H1 (cell line): Measurements from ENCODE around the gene KRTAP2-4. TPM values are rescaled to one million over a fixed set of nuclear protein-coding genes. Genes with fewer than 3 reads are reported as not detected.

Source experiments
- CTCF ChIA-PET: fragments of 300-600 bp; sonication (Branson Sonifier 250); formaldehyde crosslinking; loops from one replicate; lab custom pipeline; 2021; ENCODE audit not compliant: partially characterized antibody; lab: Charles Lee
- POLR2A ChIA-PET: fragments of 300-600 bp; sonication (Branson Sonifier 250); formaldehyde crosslinking; loops from one replicate; lab custom pipeline; 2021; ENCODE audit warnings: inconsistent platforms; ENCODE audit not compliant: partially characterized antibody; lab: Charles Lee
- DNase-seq, 2 experiments: peaks; one replicate each; pipeline versions ENCODE4 v3.0.0 to v3.0.0-alpha.2; 2010 to 2022; ENCODE audit warnings: low spot score in 2 of 2, low read depth in 1 of 2, mixed read lengths in 1 of 2
- FAIRE-seq: peaks from 2 replicates; lab custom pipeline; 2011; peaks lifted over from hg19 to GRCh38; lab: Jason Lieb, UNC
- H2AFZ ChIP-seq: 2 replicates; pipeline ENCODE4 v1.8.1; 2012; ENCODE audit warnings: low read length, inconsistent platforms
- H2AK5ac ChIP-seq: 2 replicates; pipeline ENCODE4 v1.6.1; 2013; ENCODE audit warnings: low read depth, low read length
- H2BK120ac ChIP-seq: replicated peaks from 2 replicates; pipeline ENCODE3; 2013; ENCODE audit warnings: low read depth, low read length, inconsistent platforms
- H2BK12ac ChIP-seq: 2 replicates; pipeline ENCODE4 v1.6.1; 2013; ENCODE audit warnings: low read depth, low read length
- H2BK15ac ChIP-seq: 2 replicates; pipeline ENCODE4 v1.6.1; 2013; ENCODE audit warnings: low read length
- H2BK20ac ChIP-seq: 2 replicates; pipeline ENCODE4 v1.6.1; 2013; ENCODE audit warnings: low read length
- H2BK5ac ChIP-seq: 2 replicates; pipeline ENCODE4 v1.6.1; 2013; ENCODE audit warnings: low read depth, low read length
- H3K14ac ChIP-seq: 2 replicates; pipeline ENCODE4 v1.6.1; 2013; ENCODE audit warnings: inconsistent platforms; ENCODE audit not compliant: insufficient read length
- H3K18ac ChIP-seq: 2 replicates; pipeline ENCODE4 v1.6.1; 2013; ENCODE audit warnings: low read length; ENCODE audit errors: extremely low read depth
- H3K23ac ChIP-seq: 2 replicates; pipeline ENCODE4 v1.6.1; 2013; ENCODE audit warnings: inconsistent platforms; ENCODE audit not compliant: insufficient read length
- H3K23me2 ChIP-seq: 2 replicates; pipeline ENCODE4 v1.6.1; 2013; ENCODE audit warnings: low read depth, low read length
- H3K27ac ChIP-seq: 2 replicates; pipeline ENCODE4 v1.6.1; 2011; ENCODE audit warnings: low read depth, low read length, inconsistent platforms
- H3K27me3 ChIP-seq, 4 experiments: replicated peaks in 1 of 4; 1 replicate in 1 of 4; 2 replicates in 3 of 4; pipeline versions ENCODE4 v1.6.1 to v1.8.1; 2011 to 2013; ENCODE audit warnings: low read length in 3 of 4, mild to moderate bottlenecking in 3 of 4, inconsistent platforms in 2 of 4, mixed read lengths in 2 of 4, moderate library complexity in 1 of 4; ENCODE audit not compliant: control insufficient read depth in 3 of 4, insufficient read depth in 3 of 4; ENCODE audit errors: extremely low read depth in 1 of 4
- H3K36me3 ChIP-seq, 4 experiments: 2 replicates each; pipeline versions ENCODE4 v1.6.1 to v1.8.1; 2011 to 2013; ENCODE audit warnings: mild to moderate bottlenecking in 4 of 4, low read length in 3 of 4, moderate library complexity in 2 of 4, control low read depth in 1 of 4, inconsistent platforms in 1 of 4; ENCODE audit not compliant: insufficient read depth in 4 of 4, control insufficient read depth in 2 of 4
- H3K4ac ChIP-seq: replicated peaks from 2 replicates; pipeline ENCODE3; 2013; ENCODE audit warnings: low read length, low read depth, mixed read lengths, inconsistent platforms; ENCODE audit not compliant: insufficient read length
- H3K4me1 ChIP-seq, 4 experiments: replicated peaks in 1 of 4; 1 replicate in 1 of 4; 2 replicates in 3 of 4; pipeline versions ENCODE4 v1.6.1 to v1.8.1; 2011 to 2013; ENCODE audit warnings: low read length in 3 of 4, inconsistent platforms in 2 of 4, mixed read lengths in 1 of 4; ENCODE audit not compliant: insufficient read depth in 4 of 4, control insufficient read depth in 3 of 4
- H3K4me2 ChIP-seq, 2 experiments: 2 replicates each; pipeline versions ENCODE4 v1.6.1 to v1.8.1; 2011 to 2013; ENCODE audit warnings: low read depth in 2 of 2, low read length in 2 of 2, control low read depth in 1 of 2, inconsistent platforms in 1 of 2, mild to moderate bottlenecking in 1 of 2; ENCODE audit not compliant: insufficient read depth in 1 of 2
- H3K4me3 ChIP-seq, 4 experiments: fragments of 200-600, 300-600 bp in 1 of 4; sonication (generic), shearing (Covaris generic), sonication (Bioruptor Twin) in 1 of 4; 2 replicates each; pipeline versions ENCODE4 v1.5.1 to v1.8.1; 2011 to 2016; ENCODE audit warnings: low read length in 4 of 4, low read depth in 3 of 4, control low read depth in 2 of 4, inconsistent platforms in 2 of 4, mild to moderate bottlenecking in 2 of 4, mixed read lengths in 1 of 4, moderate library complexity in 1 of 4; ENCODE audit not compliant: insufficient read depth in 2 of 4; ENCODE audit errors: extremely low read depth in 1 of 4
- H3K56ac ChIP-seq: replicated peaks from 2 replicates; pipeline ENCODE3; 2013; ENCODE audit warnings: low read depth, mild to moderate bottlenecking, mixed read lengths, low read length, inconsistent platforms; ENCODE audit not compliant: insufficient read length
- H3K79me1 ChIP-seq: 2 replicates; pipeline ENCODE4 v1.6.1; 2013; ENCODE audit warnings: low read depth, low read length, control low read depth
- H3K79me2 ChIP-seq, 2 experiments: 2 replicates each; pipeline versions ENCODE4 v1.6.1 to v1.8.1; 2012 to 2013; ENCODE audit warnings: low read length in 2 of 2, mild to moderate bottlenecking in 2 of 2, inconsistent platforms in 1 of 2; ENCODE audit not compliant: insufficient read depth in 2 of 2, control insufficient read depth in 1 of 2
- H3K9ac ChIP-seq, 4 experiments: replicated peaks in 1 of 4; 1 replicate in 1 of 4; 2 replicates in 3 of 4; pipeline versions ENCODE4 v1.6.1 to v1.8.1; 2011 to 2013; ENCODE audit warnings: low read depth in 3 of 4, low read length in 3 of 4, control low read depth in 2 of 4, mild to moderate bottlenecking in 2 of 4, moderate library complexity in 2 of 4, inconsistent platforms in 1 of 4; ENCODE audit errors: extremely low read depth in 1 of 4
- H3K9me3 ChIP-seq, 2 experiments: 2 replicates each; pipeline versions ENCODE4 v1.6.1 to v1.8.1; 2012 to 2013; ENCODE audit warnings: mild to moderate bottlenecking in 2 of 2, moderate library complexity in 2 of 2, control low read depth in 1 of 2, inconsistent platforms in 1 of 2, low read depth in 1 of 2, low read length in 1 of 2, mixed read lengths in 1 of 2; ENCODE audit not compliant: insufficient read depth in 2 of 2
- H4K20me1 ChIP-seq, 2 experiments: replicated peaks in 1 of 2; 2 replicates each; pipeline versions ENCODE3 to v1.8.1; 2011 to 2013; ENCODE audit warnings: inconsistent platforms in 2 of 2, low read length in 2 of 2, mild to moderate bottlenecking in 1 of 2; ENCODE audit not compliant: insufficient read depth in 2 of 2, control insufficient read depth in 1 of 2
- H4K5ac ChIP-seq: 2 replicates; pipeline ENCODE4 v1.6.1; 2013; ENCODE audit warnings: low read length, low read depth, mixed read lengths, inconsistent platforms; ENCODE audit not compliant: insufficient read length
- H4K8ac ChIP-seq: 2 replicates; pipeline ENCODE4 v1.8.0; 2013; ENCODE audit warnings: mild to moderate bottlenecking, moderate library complexity, low read length, inconsistent platforms; ENCODE audit not compliant: insufficient read depth; ENCODE audit errors: extremely low read depth
- H4K91ac ChIP-seq: replicated peaks from 2 replicates; pipeline ENCODE3; 2013; ENCODE audit warnings: low read length, mixed read lengths, inconsistent platforms; ENCODE audit not compliant: insufficient read length
- BCL11A ChIP-seq, 2 experiments: IDR thresholded peaks; one replicate each; pipeline ENCODE4 v1.6.1; 2011; ENCODE audit warnings: low read depth in 2 of 2, low read length in 2 of 2, mild to moderate bottlenecking in 2 of 2
- CHD1 ChIP-seq: IDR thresholded peaks from 2 replicates; pipeline ENCODE4 v1.6.1; 2012; ENCODE audit warnings: low read depth, low read length, improper control_type of control experiment
- CTCF ChIP-seq, 3 experiments: IDR thresholded peaks; 1 replicate in 2 of 3; 2 replicates in 1 of 3; pipeline versions ENCODE4 v1.5.1 to v1.6.1; 2011; ENCODE audit warnings: low read length in 3 of 3, mild to moderate bottlenecking in 3 of 3, inconsistent platforms in 2 of 3, low read depth in 1 of 3, moderate library complexity in 1 of 3; ENCODE audit not compliant: insufficient read depth in 1 of 3; ENCODE audit errors: control extremely low read depth in 1 of 3
- EP300 ChIP-seq, 2 experiments: IDR thresholded peaks; 1 replicate in 1 of 2; 2 replicates in 1 of 2; pipeline ENCODE4 v1.6.1; 2011 to 2012; ENCODE audit warnings: low read depth in 2 of 2, low read length in 2 of 2, mild to moderate bottlenecking in 2 of 2, borderline replicate concordance in 1 of 2, inconsistent platforms in 1 of 2, moderate library complexity in 1 of 2
- GABPA ChIP-seq: IDR thresholded peaks from 2 replicates; pipeline ENCODE4 v1.6.1; 2011; ENCODE audit warnings: mild to moderate bottlenecking, low read length, moderate library complexity, borderline replicate concordance; ENCODE audit not compliant: insufficient read depth
- KDM1A ChIP-seq: fragments of 200-600, 300-600 bp; sonication (generic); IDR thresholded peaks from 2 replicates; pipeline ENCODE4 v1.7.1; 2016; ENCODE audit warnings: mild to moderate bottlenecking, low read length, borderline replicate concordance
- TAF1 ChIP-seq: IDR thresholded peaks from 2 replicates; pipeline ENCODE4 v1.6.1; 2011; ENCODE audit warnings: mild to moderate bottlenecking, low read depth, low read length
- whole genome bisulfite sequencing, 2 experiments: shearing (Covaris generic) in 1 of 2; methylation state at CpG; one replicate each; pipeline versions ENCODE4 v1.1.6 to v1.1.7; 2013 to 2015; ENCODE audit warnings: low lambda C conversion rate in 2 of 2, mixed read lengths in 2 of 2, inconsistent platforms in 1 of 2, low coverage in 1 of 2, missing lambda C conversion rate in 1 of 2; ENCODE audit not compliant: insufficient replicate concordance in 2 of 2, insufficient coverage in 1 of 2, insufficient read length in 1 of 2; ENCODE audit errors: extremely low coverage in 1 of 2, missing lambda C conversion rate in 1 of 2; 5-methylcytosine and 5-hydroxymethylcytosine counted together
- long read RNA-seq, 2 experiments: library from RNA in 1 of 2; library from capped mRNA in 1 of 2; stranded (forward); transcript quantifications; one replicate each; pipeline ENCODE4 v2.0.0, GENCODE V29; 2021; ENCODE audit warnings: inconsistent platforms in 1 of 2
- polyA minus RNA-seq, 3 experiments: library from RNA; depleted of rRNA, polyadenylated mRNA; stranded (reverse); fragments of >200 nt; gene quantifications; 1 replicate in 2 of 3; 2 replicates in 1 of 3; pipeline ENCODE4 v1.2.3, GENCODE V29; 2011
- polyA plus RNA-seq, 7 experiments: library from polyadenylated mRNA; depleted of rRNA in 3 of 7; stranded (reverse) in 5 of 7; unstranded in 2 of 7; fragments of >200 nt in 5 of 7; fragments of 200-250 nt in 2 of 7; gene quantifications; 1 replicate in 5 of 7; 2 replicates in 1 of 7; 4 replicates in 1 of 7; pipeline versions ENCODE4 v1.2.1 to v1.2.3, GENCODE V29; 2011 to 2013; ENCODE audit warnings: missing spikeins in 2 of 7, mixed read lengths in 2 of 7
- total RNA-seq: library from RNA; stranded (reverse); fragmentation: NEBNext Ultra II Directional; extraction: Animal tissue kit (Norgen Biotek cat#: 25700); gene quantifications from 2 replicates; pipeline ENCODE4 v1.2.1, GENCODE V29; 2021

The KRTAP2-4 gene
- total RNA-seq, result not detected in 2 replicates
- polyA plus RNA-seq (2011; rRNA removed), result not detected in 2 replicates
- not detected for polyA plus RNA-seq (2011; cell fraction: cytosol; rRNA removed)
- polyA plus RNA-seq (2011; cell fraction: nucleus; rRNA removed), result not detected
- not detected in 4 replicates for polyA plus RNA-seq (2012, experiment 1 of 2)
- not detected for polyA plus RNA-seq (2012, experiment 2 of 2)
- polyA plus RNA-seq (2013, experiment 1 of 2), result not detected
- polyA plus RNA-seq (2013, experiment 2 of 2), result not detected
- not detected in 2 replicates for polyA minus RNA-seq (2011; rRNA and poly(A)+ RNA removed)
- not detected for polyA minus RNA-seq (2011; cell fraction: cytosol; rRNA and poly(A)+ RNA removed)
- not detected for polyA minus RNA-seq (2011; cell fraction: nucleus; rRNA and poly(A)+ RNA removed)
- long read RNA-seq, experiment 1, result 0 reads
- long read RNA-seq, experiment 2, result 0 reads

- Histone ChIP-seq H3K9me3 (no peaks in the 10 kb centered on the region), H2BK20ac (no peak within 1 kb of the TSS), H3K27ac (no peak within 1 kb of the TSS), H3K79me1 (no peaks in the 10 kb centered on the region), H2BK5ac (no peak within 1 kb of the TSS), H4K8ac (no peak within 1 kb of the TSS), H4K5ac (no peak within 1 kb of the TSS), H4K20me1 (no peaks in the 10 kb centered on the region), H3K18ac (no peak within 1 kb of the TSS), H3K4me2 (no peak within 1 kb of the TSS), H3K4me1 (no peaks in the 10 kb centered on the region), H3K9ac (no peak within 1 kb of the TSS), H2AFZ (no peak within 1 kb of the TSS), H2BK15ac (no peak within 1 kb of the TSS), H3K23me2 (no peaks in the 10 kb centered on the region), H3K56ac (no peak within 1 kb of the TSS), H2AK5ac (no peak within 1 kb of the TSS), H4K91ac (no peak within 1 kb of the TSS), H3K14ac (no peak within 1 kb of the TSS), H2BK120ac (no peak within 1 kb of the TSS), H2BK12ac (no peak within 1 kb of the TSS), H3K36me3 (no peaks in the 10 kb centered on the region), H3K4me3 (no peak within 1 kb of the TSS), H3K79me2 (no peaks in the 10 kb centered on the region), H3K27me3 (no peaks in the 10 kb centered on the region), H3K4ac (no peak within 1 kb of the TSS), H3K23ac (no peak within 1 kb of the TSS)
- ChIA-PET CTCF (no interaction called here), POLR2A (no interaction called here)
- FAIRE-seq, result no peak
- WGBS, 2 experiments, result 93% methylated on average over 5 of the region's 6 CpGs; no CpG with 5 or more reads in 1 of the 2 experiments
- DNase-seq, result no peak
- TF ChIP-seq CTCF (IDR thresholded peaks at IDR 0.05; ENCODE audit: control extremely low read depth in 1 of 3, insufficient read depth in 1 of 3, low read depth in 1 of 3, low read length in 3 of 3) (no peak), EP300 (IDR thresholded peaks at IDR 0.05; ENCODE audit: borderline replicate concordance in 1 of 2, low read depth in 2 of 2, low read length in 2 of 2) (no peak), KDM1A (no peak), CHD1 (no peak), GABPA (no peak), BCL11A (IDR thresholded peaks at IDR 0.05; ENCODE audit: low read depth in 2 of 2, low read length in 2 of 2) (no peak), TAF1 (no peak)
These were observed at the start of gene KRTAP2-4 for GRCh38 chr17:41065829-41066624. Gene KRTAP2-4, minus strand, starts transcription at chr17:41065879. Its CDS starts 34 bp downstream, at chr17:41065845.
